Fibroblast of lung (primary cell): Measurements from ENCODE around the gene CR1. TPM values are rescaled to one million over a fixed set of nuclear protein-coding genes. Genes with fewer than 3 reads are reported as not detected.
"Not testable (repeated sequence)": the region's sequence is repeated elsewhere in the genome, so short reads cannot be mapped to it uniquely, and the experiment has no call there.

ENCODE experiments used
- DNase-seq, 2 donors: peaks; one replicate each; pipeline versions ENCODE4 v3.0.0 to v3.0.0-alpha.2; 2010; ENCODE audit warnings: low read depth in 2 of 2
- H2AFZ ChIP-seq: 2 replicates; pipeline ENCODE4 v1.5.1; 2012; ENCODE audit warnings: low read length, control low read depth, inconsistent platforms
- H3K27ac ChIP-seq: 2 replicates; pipeline ENCODE4 v1.5.1; 2011; ENCODE audit warnings: low read length, control low read depth; ENCODE audit not compliant: insufficient read depth
- H3K27me3 ChIP-seq: 2 replicates; pipeline ENCODE4 v1.5.1; 2011; ENCODE audit warnings: mild to moderate bottlenecking, low read length; ENCODE audit not compliant: control insufficient read depth, insufficient read depth
- H3K36me3 ChIP-seq: 2 replicates; pipeline ENCODE4 v1.5.1; 2011; ENCODE audit warnings: low read length; ENCODE audit not compliant: control insufficient read depth, insufficient read depth
- H3K4me1 ChIP-seq: 2 replicates; pipeline ENCODE4 v1.5.1; 2011; ENCODE audit warnings: low read length; ENCODE audit not compliant: control insufficient read depth, insufficient read depth; ENCODE audit errors: extremely low read depth
- H3K4me2 ChIP-seq: 2 replicates; pipeline ENCODE4 v1.5.1; 2011; ENCODE audit warnings: low read length, control low read depth; ENCODE audit not compliant: insufficient read depth; ENCODE audit errors: extremely low read depth
- H3K4me3 ChIP-seq, 4 experiments: fragments of 200-600 bp in 1 of 4; sonication (generic) in 1 of 4; replicated peaks in 1 of 4; 2 replicates each; pipeline ENCODE4 v1.5.1; 2011 to 2016; ENCODE audit warnings: low read length in 4 of 4, low read depth in 3 of 4, mild to moderate bottlenecking in 3 of 4, control low read depth in 2 of 4, inconsistent platforms in 1 of 4, mixed read lengths in 1 of 4; ENCODE audit not compliant: insufficient read depth in 1 of 4; ENCODE audit errors: control extremely low read depth in 1 of 4
- H3K79me2 ChIP-seq: 2 replicates; pipeline ENCODE4 v1.5.1; 2012; ENCODE audit warnings: mild to moderate bottlenecking, low read length, inconsistent platforms; ENCODE audit not compliant: control insufficient read depth, insufficient read depth
- H3K9ac ChIP-seq: 2 replicates; pipeline ENCODE4 v1.5.1; 2011; ENCODE audit warnings: mild to moderate bottlenecking, low read length, control low read depth; ENCODE audit not compliant: insufficient read depth
- H3K9me3 ChIP-seq: 2 replicates; pipeline ENCODE4 v1.5.1; 2012; ENCODE audit warnings: low read depth, low read length; ENCODE audit not compliant: control insufficient read depth, insufficient read depth
- H4K20me1 ChIP-seq: 2 replicates; pipeline ENCODE4 v1.5.1; 2011; ENCODE audit warnings: low read length; ENCODE audit not compliant: control insufficient read depth, insufficient read depth; ENCODE audit errors: extremely low read depth
- EZH2 ChIP-seq: IDR thresholded peaks from 2 replicates; pipeline ENCODE4 v1.5.1; 2012; ENCODE audit warnings: low read length, control low read depth, mild to moderate bottlenecking; ENCODE audit errors: missing control alignments
- polyA plus RNA-seq, 2 donors: library from polyadenylated mRNA; depleted of rRNA in 1 of 2; stranded (reverse) in 1 of 2; unstranded in 1 of 2; fragments of >200 nt; gene quantifications; 2 replicates each; pipeline ENCODE4 v1.2.1, GENCODE V29; 2011 to 2012; ENCODE audit warnings: missing spikeins in 1 of 2
- total RNA-seq: library from RNA; depleted of rRNA; stranded (reverse); fragments of >200 nt; gene quantifications from 2 replicates; pipeline ENCODE4 v1.2.1, GENCODE V29; 2014
- TF ChIP-seq, protein P1 (sequence below), 2 donors: IDR thresholded peaks in 1 of 2; conservative IDR thresholded peaks in 1 of 2; 1 replicate in 1 of 2; 2 replicates in 1 of 2; pipeline ENCODE4 v1.5.1; 2011 to 2012; ENCODE audit warnings: low read length in 2 of 2, control low read depth in 1 of 2, inconsistent platforms in 1 of 2, low read depth in 1 of 2, mild to moderate bottlenecking in 1 of 2

Gene CR1
- total and polyA plus RNA-seq, 2 donors (not counting 1 experiment from before 2014, with no cell fraction given): not detected

DNA sequence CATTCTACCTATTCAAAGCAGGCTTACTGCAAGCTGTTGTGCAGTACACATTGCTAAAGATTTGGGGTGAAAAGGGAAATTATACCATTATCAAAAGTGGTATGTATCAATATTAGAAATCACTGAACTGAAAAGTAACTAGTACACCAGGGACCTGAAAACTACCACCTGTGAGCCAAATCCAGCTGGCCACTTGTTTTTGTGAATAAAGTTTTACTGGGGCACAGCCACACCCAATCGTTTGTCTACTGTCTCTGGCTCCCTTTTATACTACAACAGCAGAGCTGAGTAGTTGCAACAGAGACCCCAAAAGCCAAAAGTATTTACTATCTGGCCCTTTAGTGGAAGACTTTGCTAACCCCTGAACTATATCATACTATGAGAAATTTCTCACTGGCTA, 135.2 kb downstream of the CR1 start:
- Histone ChIP-seq H3K9ac (no peak overlapping the region), H3K4me2 (no peak overlapping the region), H3K27ac (no peak overlapping the region), H3K4me3 (no peak overlapping the region), H2AFZ (no peak overlapping the region), H3K27me3 (no peaks in the 10 kb centered on the region), H3K9me3 (no peaks in the 10 kb centered on the region), H4K20me1 (no peaks in the 10 kb centered on the region), H3K79me2 (no peaks in the 10 kb centered on the region), H3K4me1 (no peaks in the 10 kb centered on the region), H3K36me3 (no peaks in the 10 kb centered on the region)
- TF ChIP-seq, protein P1, sequence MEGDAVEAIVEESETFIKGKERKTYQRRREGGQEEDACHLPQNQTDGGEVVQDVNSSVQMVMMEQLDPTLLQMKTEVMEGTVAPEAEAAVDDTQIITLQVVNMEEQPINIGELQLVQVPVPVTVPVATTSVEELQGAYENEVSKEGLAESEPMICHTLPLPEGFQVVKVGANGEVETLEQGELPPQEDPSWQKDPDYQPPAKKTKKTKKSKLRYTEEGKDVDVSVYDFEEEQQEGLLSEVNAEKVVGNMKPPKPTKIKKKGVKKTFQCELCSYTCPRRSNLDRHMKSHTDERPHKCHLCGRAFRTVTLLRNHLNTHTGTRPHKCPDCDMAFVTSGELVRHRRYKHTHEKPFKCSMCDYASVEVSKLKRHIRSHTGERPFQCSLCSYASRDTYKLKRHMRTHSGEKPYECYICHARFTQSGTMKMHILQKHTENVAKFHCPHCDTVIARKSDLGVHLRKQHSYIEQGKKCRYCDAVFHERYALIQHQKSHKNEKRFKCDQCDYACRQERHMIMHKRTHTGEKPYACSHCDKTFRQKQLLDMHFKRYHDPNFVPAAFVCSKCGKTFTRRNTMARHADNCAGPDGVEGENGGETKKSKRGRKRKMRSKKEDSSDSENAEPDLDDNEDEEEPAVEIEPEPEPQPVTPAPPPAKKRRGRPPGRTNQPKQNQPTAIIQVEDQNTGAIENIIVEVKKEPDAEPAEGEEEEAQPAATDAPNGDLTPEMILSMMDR (conservative IDR thresholded peaks at IDR 0.05 in 1 of 2, IDR thresholded peaks at IDR 0.05 in 1 of 2; ENCODE audit: low read depth in 1 of 2, low read length in 2 of 2): no peak
- TF ChIP-seq EZH2: no peak
- DNase-seq: no peak

DNA sequence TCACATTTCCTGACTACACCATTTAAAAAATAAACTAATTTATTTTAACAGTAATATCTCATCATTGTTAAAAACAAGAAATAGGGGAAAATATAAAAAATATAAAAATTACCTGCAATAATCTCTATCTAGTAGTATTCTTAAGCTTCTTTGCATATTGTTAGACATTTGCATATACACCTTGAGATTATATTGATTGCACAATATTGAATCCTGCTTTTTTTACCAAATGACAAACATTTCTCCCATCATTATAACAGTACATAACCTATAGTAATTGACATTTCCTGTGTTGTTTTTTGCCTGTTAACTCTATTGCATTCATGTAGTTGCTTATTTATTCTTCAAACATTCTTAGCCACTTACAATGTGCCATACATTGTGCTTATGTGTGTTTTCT, 137.3 kb downstream of the CR1 start:
- no peak overlapping the region for H3K27ac ChIP-seq
- H3K4me3 ChIP-seq: no peak overlapping the region
- TF ChIP-seq, protein P1 (conservative IDR thresholded peaks at IDR 0.05 in 1 of 2, IDR thresholded peaks at IDR 0.05 in 1 of 2; ENCODE audit: low read depth in 1 of 2, low read length in 2 of 2): no peak
- no peak for TF ChIP-seq EZH2
- no peak overlapping the region for H3K9ac ChIP-seq
- H3K4me1 ChIP-seq: no peaks in the 10 kb centered on the region
- H3K27me3 ChIP-seq: no peaks in the 10 kb centered on the region
- H3K9me3 ChIP-seq: no peaks in the 10 kb centered on the region
- no peak overlapping the region for H3K4me2 ChIP-seq
- no peaks in the 10 kb centered on the region for H3K36me3 ChIP-seq
- no peak overlapping the region for H2AFZ ChIP-seq
- no peaks in the 10 kb centered on the region for H4K20me1 ChIP-seq
- no peaks in the 10 kb centered on the region for H3K79me2 ChIP-seq
- DNase-seq: no peak

DNA sequence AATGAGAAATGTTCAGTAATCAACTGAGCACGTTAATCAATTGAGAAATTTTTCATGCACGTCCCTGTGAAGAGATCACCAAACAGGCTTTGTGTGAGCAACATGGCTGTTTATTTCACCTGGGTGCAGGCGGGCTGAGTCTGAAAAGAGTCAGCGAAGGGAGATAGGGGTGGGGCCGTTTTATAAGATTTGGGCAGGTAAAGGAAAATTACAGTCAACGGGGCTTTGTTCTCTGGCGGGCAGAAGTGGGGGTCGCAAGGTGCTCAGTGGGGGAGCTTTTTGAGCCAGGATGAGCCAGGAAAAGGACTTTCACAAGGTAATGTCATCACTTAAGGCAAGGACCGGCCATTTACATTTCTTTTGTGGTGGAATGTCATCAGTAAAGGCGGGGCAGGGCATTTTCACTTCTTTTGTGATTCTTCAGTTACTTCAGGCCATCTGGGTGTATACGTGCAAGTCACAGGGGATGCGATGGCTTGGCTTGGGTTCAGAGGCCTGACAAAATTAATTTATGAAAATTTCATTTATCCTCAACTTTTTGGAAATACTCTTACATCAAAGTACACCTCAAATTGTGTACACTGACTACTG, 137.8 kb downstream of the CR1 start:
- DNase-seq, H3K27ac ChIP-seq, H3K36me3 ChIP-seq, H3K4me1 ChIP-seq, H3K27me3 ChIP-seq, H3K9ac ChIP-seq, H3K9me3 ChIP-seq, H3K4me3 ChIP-seq, H3K79me2 ChIP-seq, H3K4me2 ChIP-seq, H4K20me1 ChIP-seq, H2AFZ ChIP-seq: not testable (repeated sequence)

DNA sequence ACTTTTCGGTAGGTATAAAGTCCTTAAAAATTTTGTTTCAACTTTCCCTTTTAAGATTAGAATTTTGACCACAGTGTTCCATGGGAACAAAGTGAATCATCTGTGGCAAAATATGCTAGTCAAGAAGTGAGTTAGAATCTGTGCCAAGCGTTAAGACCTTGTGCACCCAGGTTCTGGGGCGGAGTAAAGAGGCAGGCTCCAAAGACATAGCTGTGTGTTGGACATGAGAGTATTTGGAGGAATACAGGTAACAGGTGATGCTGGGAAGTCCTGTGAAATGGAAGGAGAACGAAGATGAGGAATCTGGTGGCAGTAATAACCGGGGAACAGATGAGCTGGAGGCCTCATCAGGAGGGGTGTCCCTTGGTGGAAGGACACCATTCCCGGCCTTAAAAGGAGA, 138.3 kb downstream of the CR1 start:
- not testable (repeated sequence) for H3K27ac ChIP-seq, DNase-seq, H3K9ac ChIP-seq, H3K4me2 ChIP-seq, H3K27me3 ChIP-seq, H3K4me3 ChIP-seq, H3K9me3 ChIP-seq, H3K4me1 ChIP-seq, H3K36me3 ChIP-seq, H2AFZ ChIP-seq, H4K20me1 ChIP-seq, H3K79me2 ChIP-seq

DNA sequence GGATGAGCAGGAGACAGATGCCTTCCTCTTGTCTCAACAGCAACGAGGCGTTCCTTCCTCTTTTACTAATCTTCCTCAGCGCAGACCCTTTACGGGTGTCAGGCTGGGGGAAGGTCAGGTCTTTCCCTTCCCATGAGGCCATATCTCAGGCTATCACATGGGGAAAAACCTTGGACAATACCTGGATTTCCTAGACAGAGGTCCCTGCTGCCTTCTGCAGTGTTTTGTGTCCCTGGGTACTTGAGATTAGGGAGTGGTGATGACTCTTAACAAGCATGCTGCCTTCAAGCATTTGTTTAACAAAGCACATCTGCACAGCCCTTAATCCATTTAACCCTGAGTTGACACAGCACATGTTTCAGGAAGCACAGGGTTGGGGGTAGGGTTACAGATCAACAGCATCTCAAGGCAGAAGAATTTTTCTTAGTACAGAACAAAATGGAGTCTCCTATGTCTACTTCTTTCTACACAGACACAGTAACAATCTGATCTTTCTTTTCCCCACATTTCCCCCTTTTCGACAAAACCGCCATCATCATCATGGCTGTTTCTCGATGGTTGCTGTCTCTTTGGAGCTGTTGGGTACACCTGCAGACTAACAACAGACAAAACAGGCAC, 139.7 kb downstream of the CR1 start:
- not testable (repeated sequence) for H3K36me3 ChIP-seq, H3K4me3 ChIP-seq, H3K4me2 ChIP-seq, H3K27me3 ChIP-seq, H3K9ac ChIP-seq, H3K27ac ChIP-seq, H3K9me3 ChIP-seq, H2AFZ ChIP-seq, H4K20me1 ChIP-seq, H3K4me1 ChIP-seq, H3K79me2 ChIP-seq, DNase-seq
